Measurements from ENCODE around the gene FSD1. TPM values are rescaled to one million over a fixed set of nuclear protein-coding genes. Genes with fewer than 3 reads are reported as not detected.

Gene FSD1
- total RNA-seq, 2 donors from 2014 or later, result 0.98 to 2.4 TPM

DNA sequence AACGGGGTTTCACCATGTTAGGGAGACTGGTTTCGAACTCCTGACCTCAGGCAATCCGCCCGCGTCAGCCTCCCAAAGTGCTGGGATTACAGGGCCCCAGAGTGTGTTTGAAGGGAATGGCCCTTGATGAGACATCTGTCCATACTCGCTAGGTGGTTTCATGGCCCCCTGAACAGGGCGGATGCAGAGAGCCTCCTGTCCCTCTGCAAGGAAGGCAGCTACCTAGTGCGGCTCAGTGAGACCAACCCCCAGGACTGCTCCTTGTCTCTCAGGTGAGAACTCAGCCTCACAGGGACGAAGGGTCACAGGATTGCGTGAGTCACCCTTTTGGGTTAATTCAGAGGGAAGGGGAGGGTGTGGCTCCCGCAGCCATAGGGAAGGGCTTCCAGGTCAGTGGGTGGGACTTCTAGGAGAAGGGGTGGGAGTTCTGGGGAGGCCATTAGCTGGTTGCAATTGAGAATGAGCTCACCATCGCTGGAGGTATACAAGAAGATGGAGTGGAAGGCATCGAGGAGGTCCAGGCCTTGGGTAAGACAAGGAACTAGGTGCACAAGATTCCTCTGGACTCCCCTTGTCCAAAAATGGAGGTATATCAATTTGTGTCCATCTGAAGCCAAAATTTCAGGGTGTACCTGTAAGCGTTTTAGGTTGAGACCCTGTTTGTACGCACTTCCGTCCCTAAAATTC, 16.2 kb upstream of the FSD1 start:
- Histone ChIP-seq H3K27ac (no peak overlapping the region), H3K9me3 (no peaks in the 10 kb centered on the region), H3K9ac (ENCODE audit: low read depth in 2 of 2, low read length in 2 of 2) (no peak overlapping the region), H3K4me1 (no peaks in the 10 kb centered on the region), H3K4me3 (no peak overlapping the region), H3K27me3 (no peaks in the 10 kb centered on the region), H3K36me3 (no peaks in the 10 kb centered on the region)
- intact Hi-C loops (cut with DNase I), result no loop called here
- no peak for DNase-seq
- TF ChIP-seq, protein P1, sequence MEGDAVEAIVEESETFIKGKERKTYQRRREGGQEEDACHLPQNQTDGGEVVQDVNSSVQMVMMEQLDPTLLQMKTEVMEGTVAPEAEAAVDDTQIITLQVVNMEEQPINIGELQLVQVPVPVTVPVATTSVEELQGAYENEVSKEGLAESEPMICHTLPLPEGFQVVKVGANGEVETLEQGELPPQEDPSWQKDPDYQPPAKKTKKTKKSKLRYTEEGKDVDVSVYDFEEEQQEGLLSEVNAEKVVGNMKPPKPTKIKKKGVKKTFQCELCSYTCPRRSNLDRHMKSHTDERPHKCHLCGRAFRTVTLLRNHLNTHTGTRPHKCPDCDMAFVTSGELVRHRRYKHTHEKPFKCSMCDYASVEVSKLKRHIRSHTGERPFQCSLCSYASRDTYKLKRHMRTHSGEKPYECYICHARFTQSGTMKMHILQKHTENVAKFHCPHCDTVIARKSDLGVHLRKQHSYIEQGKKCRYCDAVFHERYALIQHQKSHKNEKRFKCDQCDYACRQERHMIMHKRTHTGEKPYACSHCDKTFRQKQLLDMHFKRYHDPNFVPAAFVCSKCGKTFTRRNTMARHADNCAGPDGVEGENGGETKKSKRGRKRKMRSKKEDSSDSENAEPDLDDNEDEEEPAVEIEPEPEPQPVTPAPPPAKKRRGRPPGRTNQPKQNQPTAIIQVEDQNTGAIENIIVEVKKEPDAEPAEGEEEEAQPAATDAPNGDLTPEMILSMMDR (IDR thresholded peaks at IDR 0.05), result no peak

DNA sequence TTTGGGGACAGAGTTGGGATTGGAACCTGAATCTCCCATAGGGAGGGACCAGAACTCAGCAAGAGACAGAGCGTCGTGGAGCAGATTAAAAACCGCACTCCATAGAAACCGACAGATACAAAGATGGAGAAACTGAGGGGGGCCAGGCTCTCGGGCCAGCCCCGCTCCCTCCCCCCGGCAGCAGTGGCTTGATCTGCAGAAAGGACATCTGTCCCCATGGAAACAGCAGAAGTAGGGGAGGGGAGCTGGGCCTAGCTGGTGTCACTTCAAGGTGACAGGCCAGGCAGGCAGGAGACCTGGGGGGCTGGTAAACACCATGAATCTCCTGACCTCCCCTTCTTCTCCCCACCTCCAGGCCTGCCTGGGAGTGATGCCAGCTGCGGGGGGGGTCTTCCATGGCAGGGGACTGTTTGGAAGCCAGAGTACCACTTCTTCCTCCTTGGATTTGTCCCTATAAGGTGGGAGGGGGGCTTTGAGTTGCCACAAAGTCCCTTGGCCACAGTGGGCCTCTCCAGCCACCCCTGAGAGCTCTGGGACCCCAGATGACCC, 13.1 kb upstream of the FSD1 start:
- Histone ChIP-seq H3K9me3 (no peaks in the 10 kb centered on the region), H3K4me1 (no peaks in the 10 kb centered on the region), H3K4me3 (no peak overlapping the region), H3K27ac (no peak overlapping the region), H3K27me3 (no peaks in the 10 kb centered on the region), H3K9ac (ENCODE audit: low read depth in 2 of 2, low read length in 2 of 2) (no peak overlapping the region), H3K36me3 (no peaks in the 10 kb centered on the region)
- DNase-seq, result no peak
- intact Hi-C loops (cut with DNase I), result no loop called here
- TF ChIP-seq, protein P1 (IDR thresholded peaks at IDR 0.05), result no peak

DNA sequence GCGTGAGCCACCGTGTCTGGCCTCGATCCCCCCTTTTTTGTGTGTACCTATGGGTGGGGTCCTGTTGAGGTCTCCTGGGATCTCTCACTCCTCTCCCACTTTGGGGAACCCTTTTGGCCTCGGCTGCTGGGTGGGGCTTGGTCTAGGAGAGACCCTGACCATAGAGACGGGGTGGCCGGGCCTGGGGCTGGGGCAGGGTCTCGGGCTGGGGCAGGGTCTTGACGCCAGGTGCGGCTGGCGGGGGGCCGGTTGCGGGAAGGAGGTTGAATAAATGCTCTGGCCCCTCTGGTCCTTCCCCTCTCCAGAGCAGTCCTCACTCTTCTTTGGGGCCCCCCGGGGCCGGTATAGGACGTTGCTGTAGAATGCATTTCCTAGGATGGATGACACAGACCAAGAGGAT, 11.9 kb upstream of the FSD1 start:
- Histone ChIP-seq H3K9me3 (no peaks in the 10 kb centered on the region), H3K4me1 (no peaks in the 10 kb centered on the region), H3K36me3 (no peaks in the 10 kb centered on the region), H3K27ac (no peak overlapping the region), H3K4me3 (no peak overlapping the region), H3K9ac (ENCODE audit: low read depth in 2 of 2, low read length in 2 of 2) (no peak overlapping the region), H3K27me3 (no peaks in the 10 kb centered on the region)
- TF ChIP-seq, protein P1 (IDR thresholded peaks at IDR 0.05), result no peak
- intact Hi-C loops (cut with DNase I), result no loop called here
- no peak for DNase-seq

DNA sequence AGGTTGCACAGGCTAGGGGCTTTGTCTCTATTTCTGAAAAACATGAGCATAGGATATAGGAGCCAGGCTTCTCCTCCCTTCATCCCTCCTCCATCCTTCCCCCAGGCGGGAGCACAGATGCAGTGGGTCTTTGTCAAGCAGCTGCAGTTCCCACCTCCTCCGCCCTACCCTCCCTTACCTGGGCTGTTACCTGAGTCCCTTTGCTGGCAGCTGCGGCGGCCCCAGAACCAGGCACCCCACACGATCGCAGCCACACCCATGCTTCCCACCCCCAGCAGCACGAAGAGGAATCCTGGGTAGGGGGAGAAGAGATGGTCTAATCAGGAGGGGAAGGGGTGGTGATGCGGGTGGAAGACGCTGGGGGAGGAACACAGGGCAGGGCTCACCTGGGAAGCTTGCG, 10.0 kb upstream of the FSD1 start:
- intact Hi-C loops (cut with DNase I), result no loop called here
- no peak for DNase-seq
- Histone ChIP-seq H3K4me3 (no peak overlapping the region), H3K36me3 (no peaks in the 10 kb centered on the region), H3K4me1 (no peaks in the 10 kb centered on the region), H3K27me3 (no peaks in the 10 kb centered on the region), H3K9me3 (no peaks in the 10 kb centered on the region), H3K27ac (no peak overlapping the region), H3K9ac (ENCODE audit: low read depth in 2 of 2, low read length in 2 of 2) (no peak overlapping the region)
- TF ChIP-seq, protein P1 (IDR thresholded peaks at IDR 0.05), result no peak

- no peaks in the 10 kb centered on the region for H3K27me3 ChIP-seq
- no peak overlapping the region for H3K9ac ChIP-seq (ENCODE audit: low read depth in 2 of 2, low read length in 2 of 2)
- H3K9me3 ChIP-seq, result no peaks in the 10 kb centered on the region
- TF ChIP-seq, protein P1 (IDR thresholded peaks at IDR 0.05), result no peak
- no peaks in the 10 kb centered on the region for H3K4me1 ChIP-seq
- no peaks in the 10 kb centered on the region for H3K36me3 ChIP-seq
- intact Hi-C loops (cut with DNase I), result no loop called here
- no peak overlapping the region for H3K27ac ChIP-seq
- no peak overlapping the region for H3K4me3 ChIP-seq
- no peak for DNase-seq
These were observed 8.2 kb upstream of the FSD1 start for GRCh38 chr19:4295972-4296771.
